D721Med (cell line): ENCODE results near the gene SOCS6.
"Not testable (repeated sequence)": the region's sequence is repeated elsewhere in the genome, so short reads cannot be mapped to it uniquely, and the experiment has no call there.

Experiments
- DNase-seq: peaks from one replicate; pipeline ENCODE4 v3.0.0; 2011; ENCODE audit warnings: low spot score; ENCODE audit not compliant: insufficient read length
- FAIRE-seq: peaks from 2 replicates; lab custom pipeline; 2011; peaks lifted over from hg19 to GRCh38; lab: Jason Lieb, UNC
- TF ChIP-seq, protein P1 (sequence below): IDR thresholded peaks from 2 replicates; pipeline ENCODE4 v1.5.1; 2012; ENCODE audit warnings: mild to moderate bottlenecking, control low read depth; ENCODE audit not compliant: insufficient read depth; ENCODE audit errors: missing control alignments

SOCS6 gene, protein sequence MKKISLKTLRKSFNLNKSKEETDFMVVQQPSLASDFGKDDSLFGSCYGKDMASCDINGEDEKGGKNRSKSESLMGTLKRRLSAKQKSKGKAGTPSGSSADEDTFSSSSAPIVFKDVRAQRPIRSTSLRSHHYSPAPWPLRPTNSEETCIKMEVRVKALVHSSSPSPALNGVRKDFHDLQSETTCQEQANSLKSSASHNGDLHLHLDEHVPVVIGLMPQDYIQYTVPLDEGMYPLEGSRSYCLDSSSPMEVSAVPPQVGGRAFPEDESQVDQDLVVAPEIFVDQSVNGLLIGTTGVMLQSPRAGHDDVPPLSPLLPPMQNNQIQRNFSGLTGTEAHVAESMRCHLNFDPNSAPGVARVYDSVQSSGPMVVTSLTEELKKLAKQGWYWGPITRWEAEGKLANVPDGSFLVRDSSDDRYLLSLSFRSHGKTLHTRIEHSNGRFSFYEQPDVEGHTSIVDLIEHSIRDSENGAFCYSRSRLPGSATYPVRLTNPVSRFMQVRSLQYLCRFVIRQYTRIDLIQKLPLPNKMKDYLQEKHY

DNA sequence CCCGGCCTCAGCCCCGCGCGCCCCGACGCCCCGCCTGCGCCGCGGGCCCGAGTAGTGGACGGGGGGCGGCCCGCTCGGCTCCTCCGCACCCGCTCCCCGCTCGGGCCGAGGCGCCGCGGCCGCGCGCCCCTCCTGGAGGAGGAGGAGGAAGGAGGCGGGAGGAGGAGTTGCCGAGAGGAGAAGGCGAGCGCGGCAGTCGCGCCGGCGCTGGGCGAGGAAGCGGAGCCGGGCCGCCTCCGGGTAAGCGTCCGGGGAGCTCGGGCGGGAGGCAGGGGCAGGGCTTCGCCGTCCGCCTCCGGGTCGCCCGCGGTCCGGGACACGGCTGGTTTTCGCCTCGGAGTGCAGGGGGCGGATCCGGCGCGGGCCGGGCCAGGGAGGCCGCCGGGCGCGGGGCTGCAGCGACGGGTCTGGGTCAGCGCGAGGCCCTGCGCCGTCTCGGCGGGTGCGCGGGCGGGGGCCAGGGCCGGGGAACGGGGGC is at the start of gene SOCS6:
Gene SOCS6 (plus strand): TSS at position 195 of the 478 bp plus-strand sequence. CDS start 35,624 bp downstream, outside the sequence.
- TF ChIP-seq, protein P1, sequence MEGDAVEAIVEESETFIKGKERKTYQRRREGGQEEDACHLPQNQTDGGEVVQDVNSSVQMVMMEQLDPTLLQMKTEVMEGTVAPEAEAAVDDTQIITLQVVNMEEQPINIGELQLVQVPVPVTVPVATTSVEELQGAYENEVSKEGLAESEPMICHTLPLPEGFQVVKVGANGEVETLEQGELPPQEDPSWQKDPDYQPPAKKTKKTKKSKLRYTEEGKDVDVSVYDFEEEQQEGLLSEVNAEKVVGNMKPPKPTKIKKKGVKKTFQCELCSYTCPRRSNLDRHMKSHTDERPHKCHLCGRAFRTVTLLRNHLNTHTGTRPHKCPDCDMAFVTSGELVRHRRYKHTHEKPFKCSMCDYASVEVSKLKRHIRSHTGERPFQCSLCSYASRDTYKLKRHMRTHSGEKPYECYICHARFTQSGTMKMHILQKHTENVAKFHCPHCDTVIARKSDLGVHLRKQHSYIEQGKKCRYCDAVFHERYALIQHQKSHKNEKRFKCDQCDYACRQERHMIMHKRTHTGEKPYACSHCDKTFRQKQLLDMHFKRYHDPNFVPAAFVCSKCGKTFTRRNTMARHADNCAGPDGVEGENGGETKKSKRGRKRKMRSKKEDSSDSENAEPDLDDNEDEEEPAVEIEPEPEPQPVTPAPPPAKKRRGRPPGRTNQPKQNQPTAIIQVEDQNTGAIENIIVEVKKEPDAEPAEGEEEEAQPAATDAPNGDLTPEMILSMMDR = no peak
- FAIRE-seq = no peak
- peak; percentile 89 for DNase-seq

DNA sequence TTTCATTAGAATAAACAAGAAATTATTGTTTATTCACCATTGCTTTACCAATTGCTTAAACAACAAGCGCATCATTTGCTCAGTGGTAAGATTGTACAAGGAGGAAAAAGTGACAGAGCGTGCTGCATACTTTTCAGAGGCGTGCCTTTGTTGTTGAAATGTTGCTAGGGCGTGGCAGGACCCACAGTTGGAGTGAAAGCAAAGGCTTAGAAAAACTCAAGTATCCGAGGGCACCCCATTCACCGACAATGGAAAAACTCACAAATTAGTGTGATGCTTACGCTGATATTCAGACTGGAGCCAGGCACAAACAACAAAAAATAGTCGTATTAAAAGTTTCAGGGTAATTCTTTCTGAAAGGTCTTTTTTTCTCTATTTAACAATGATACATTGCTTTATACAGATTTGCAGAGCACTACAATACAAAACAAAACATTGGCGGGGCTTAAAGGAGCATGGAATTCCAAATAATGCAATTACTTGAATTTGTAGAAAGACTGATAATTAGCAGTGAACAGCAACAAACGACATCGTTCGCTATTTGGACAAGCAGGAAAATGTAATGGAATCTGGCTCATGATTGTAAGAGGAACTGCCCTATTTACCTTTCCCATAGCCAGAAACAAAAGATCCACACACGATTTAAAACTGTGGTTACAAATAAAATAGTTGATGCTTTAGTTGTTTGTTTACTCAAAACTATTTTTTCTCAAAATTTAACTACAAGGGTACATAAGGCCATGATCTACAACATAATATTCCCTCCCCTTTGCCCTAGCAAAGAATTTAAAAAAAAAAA is 45.5 kb upstream of the SOCS6 start:
- no peak for DNase-seq
- FAIRE-seq = no peak
- TF ChIP-seq, protein P1 = no peak

DNA sequence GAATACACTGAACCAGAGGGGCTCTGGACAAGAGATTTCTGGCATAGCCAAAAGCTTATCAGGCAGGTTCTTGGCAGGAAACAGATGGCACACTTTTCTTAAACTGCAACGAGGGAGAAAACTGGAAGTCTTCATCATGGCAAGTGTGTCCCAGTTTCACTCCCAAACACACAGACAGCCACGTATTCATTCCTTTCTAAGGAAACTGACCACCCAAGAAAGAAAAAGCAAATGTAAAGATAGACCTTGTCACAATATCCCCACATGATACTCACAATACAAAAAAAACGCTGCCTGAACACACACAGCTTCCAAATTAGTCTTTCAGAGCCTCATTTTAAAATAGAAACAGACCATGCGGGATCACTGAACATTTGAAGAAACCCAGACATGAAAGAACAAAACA is 42.8 kb upstream of the SOCS6 start:
- TF ChIP-seq, protein P1 = no peak
- DNase-seq (no peak), FAIRE-seq (no peak)

DNA sequence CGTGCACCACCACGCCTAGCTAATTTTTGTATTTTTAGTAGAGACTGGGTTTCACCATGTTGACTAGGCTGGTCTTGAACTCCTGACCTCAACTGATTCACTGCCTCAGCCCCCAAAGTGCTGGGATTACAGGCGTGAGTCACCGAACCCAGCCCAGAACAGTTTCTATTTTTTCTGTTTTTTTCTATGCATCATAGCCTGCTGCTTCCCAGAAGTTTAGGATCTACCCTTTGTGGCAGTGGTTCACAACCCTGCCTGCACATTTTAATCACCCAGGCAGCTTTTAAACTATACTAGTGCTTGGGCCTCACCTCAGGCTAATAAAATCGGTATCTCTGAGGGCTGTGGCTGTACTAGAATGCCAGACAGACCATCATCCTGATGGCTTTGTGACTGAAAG is 39.7 kb upstream of the SOCS6 start:
- DNase-seq (no peak), FAIRE-seq (no peak)
- TF ChIP-seq, protein P1 = no peak

DNA sequence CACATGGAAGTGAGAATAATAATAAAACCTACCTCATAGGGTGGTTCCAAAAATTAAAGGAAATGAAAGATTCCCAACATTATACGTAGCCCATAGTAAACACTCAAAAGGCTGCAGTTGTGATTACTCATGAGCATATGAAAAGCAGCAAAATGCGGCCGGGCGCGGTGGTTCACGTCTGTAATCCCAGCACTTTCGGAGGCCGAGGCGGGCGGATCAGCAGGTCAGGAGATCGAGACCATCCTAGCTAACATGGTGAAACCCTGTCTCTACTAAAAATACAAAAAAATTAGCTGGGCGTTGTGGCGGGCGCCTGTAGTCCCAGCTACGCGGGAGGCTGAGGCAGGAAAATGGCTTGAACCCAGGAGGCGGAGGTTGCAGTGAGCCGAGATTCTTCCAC is 39.0 kb upstream of the SOCS6 start:
- not testable (repeated sequence) for DNase-seq, FAIRE-seq

DNA sequence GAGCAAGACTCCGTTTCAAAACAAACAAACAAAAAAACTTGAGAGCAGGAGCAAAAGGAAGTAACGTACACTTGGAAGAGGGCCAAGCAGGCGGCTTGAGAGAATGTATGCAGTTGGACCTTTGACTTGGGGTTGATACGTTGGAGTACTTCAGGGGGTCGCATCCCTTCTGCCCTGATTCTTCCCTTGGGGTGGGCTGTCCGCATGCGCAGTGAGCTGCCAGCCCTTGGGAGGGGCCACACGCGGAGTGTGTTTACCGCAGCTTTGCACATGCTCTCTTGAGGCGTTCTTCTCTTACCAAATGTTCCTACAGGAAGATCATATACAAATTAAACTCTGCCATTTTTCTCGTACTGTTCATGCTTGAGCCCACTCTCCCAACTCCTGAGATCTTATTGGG is 38.1 kb upstream of the SOCS6 start:
- TF ChIP-seq, protein P1 = no peak
- FAIRE-seq = no peak
- no peak for DNase-seq

DNA sequence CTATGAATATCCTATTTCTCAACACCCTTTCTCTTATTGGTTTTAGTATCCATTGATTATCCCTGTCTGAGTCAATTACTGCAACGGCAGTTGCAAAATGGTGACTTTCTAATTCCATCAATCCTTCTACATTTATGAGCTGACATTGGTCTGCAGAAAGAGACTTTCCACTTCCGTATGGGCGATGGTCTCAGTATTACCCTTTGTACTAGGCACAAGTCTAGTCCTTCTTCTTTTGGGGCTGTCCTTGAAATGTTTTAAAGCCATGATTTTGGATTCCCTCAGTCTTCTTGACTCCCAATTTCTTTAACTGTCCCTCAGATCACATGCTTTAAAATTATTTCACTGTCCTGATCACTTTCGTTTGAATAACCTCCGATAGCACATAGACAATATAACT is 32.7 kb upstream of the SOCS6 start:
- TF ChIP-seq, protein P1 = no peak
- DNase-seq (no peak), FAIRE-seq (no peak)
